ENCODE data around the gene AHNAK2.
"Not testable (repeated sequence)": the region's sequence is repeated elsewhere in the genome, so short reads cannot be mapped to it uniquely, and the experiment has no call there.

Gene AHNAK2

DNA sequence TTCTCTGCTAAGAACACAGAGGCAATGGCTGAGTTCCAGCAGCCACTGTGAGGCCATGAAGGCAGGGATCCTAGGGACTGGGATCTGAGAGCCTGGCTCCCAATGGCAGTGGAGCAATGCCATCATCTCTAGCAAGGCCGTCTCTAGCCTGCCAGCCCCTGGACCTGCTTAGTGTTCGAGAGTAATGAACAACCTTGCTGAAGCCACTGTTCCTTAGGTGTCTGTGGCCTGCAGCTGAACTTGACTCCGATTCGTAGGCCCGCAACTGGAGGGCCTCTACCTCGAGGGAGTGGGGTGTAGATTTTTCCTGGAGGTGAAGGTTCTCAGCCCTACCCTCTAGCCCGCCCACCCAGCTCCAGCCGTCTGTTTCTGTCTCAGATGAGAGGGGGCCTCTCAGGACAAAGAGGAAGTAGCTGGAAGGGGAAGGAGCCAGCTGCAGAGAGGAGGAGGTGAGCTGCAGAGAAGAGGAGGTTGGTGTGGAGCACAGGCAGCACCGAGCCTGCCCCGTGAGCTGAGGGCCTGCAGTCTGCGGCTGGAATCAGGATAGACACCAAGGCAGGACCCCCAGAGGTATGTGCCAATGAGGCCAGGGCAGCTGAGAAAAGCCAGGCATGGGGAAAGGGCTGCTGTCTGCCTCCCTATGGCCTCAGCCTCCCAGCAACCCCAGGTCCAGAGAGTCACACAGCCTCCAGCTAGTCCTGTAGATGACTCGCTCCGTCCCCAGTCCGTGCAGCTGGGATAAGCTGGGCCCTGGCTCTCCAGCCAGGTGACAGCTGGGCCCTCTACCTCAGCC is 53.6 kb downstream of the AHNAK2 start, which contains the start of gene PLD4:
PLD4 (plus strand) TSS at position 459 of the 793 bp plus-strand sequence. CDS start 2,262 bp downstream, outside the sequence.
- DNase-seq, result no peak

DNA sequence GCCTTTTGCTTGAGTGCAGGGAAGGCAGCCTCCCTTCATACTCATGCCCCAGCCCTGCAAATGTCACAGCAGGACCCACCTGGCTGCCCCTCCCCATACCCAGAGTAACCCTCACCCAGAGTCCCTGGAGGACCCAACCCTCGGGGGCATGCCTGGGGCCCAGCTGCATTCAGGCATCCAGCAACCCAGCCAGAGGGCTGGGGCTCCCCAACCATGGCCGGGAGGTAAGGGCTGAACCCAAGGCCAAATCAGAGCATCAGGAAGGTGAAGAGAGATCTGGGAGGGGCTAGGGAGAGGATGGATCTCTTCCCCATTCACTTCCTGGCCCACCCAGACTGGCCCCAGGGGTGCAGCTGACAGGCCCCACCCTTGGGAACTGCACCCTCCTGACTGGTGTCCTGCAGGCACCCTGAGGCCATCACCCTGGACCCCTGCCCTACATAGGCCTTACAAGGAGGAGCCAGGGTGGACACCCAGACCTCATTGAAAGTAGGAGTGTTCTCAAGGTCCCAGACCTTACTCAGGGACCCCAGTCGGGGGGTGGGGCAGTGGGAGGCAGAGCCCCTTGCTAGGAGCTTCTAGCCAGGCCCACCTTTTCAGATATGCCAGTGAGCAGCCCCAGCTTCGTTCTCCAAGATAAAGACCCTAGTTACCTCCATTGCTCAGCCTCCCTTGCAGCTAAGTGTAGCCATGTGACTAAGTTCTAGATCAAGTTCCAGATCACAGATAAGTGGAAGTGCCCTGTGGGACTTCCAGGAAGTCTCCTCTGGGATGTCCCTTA is 54.3 kb downstream of the AHNAK2 start:
- no peak for DNase-seq

DNA sequence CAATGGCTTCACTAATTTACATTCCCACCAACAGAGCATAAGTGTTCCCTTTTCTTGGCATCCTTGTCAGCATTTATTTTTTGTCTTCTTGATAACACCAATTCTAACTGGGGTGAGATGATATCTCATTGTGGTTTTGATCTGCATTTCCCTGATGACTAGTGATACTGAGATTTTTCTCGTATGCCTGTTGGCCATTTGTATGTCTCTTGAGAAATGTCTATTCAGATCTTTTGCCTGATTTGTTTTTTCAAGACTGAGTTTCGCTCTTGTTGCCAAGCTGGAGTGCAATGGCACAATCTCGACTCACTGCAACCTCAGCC is 58.2 kb downstream of the AHNAK2 start:
- no peak for DNase-seq

DNA sequence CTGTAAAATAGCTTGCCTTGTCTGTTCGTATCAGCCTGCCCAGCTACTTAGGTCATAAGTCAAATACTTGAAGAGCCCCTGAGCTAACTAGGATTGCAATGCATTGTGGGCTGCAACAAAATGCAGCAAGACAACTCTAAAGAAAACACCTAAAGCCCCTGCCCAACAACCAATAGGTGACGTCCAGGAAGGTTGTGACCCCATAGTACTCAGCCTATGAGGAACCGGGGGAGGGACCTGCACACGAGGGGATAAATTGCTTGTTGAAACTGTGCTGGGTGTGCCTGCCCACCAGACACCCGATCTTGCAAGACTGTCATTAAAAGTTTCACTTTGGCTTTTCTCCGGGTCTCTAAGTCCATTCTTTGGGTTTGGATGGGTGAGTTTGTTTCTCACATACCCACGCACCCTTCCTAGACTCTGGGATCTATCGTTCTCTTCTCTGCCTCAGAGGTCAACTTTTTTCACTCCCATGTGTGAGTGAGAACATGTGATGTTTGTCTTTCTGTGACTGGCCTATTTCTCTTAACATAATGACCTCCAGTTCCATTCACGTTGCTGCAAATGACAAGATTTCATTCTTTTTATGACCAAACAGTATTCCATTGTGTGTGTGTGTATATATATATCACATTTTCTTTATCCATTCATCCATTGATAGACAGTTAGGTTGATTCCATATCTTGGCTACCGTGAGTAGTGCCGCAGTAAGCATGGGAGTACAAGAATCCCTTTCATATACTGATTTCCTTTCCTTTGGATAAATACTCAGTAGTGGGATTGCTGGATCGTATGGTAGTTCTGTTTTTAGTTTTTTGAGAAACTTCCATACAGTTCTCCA is 58.8 kb downstream of the AHNAK2 start:
- DNase-seq, result not testable (repeated sequence)

DNA sequence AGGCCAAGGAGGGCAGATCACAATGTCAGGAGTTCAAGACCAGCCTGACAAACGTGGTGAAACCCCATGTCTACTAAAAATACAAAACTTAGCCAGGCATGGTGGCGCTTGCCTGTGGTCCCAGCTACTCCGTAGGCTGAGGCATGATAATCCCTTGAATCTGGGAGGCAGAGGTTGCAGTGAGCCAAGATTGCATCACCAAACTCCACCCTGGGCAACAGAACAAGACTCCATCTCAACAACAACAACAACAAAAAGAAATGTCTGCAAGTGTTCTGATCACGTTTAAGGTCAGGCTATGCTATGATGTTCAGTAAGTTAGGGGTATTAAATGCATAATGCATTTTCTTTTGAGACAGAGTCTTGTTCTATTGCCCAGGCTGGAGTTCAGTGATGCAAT is 60.2 kb downstream of the AHNAK2 start:
- DNase-seq, result no peak

DNA sequence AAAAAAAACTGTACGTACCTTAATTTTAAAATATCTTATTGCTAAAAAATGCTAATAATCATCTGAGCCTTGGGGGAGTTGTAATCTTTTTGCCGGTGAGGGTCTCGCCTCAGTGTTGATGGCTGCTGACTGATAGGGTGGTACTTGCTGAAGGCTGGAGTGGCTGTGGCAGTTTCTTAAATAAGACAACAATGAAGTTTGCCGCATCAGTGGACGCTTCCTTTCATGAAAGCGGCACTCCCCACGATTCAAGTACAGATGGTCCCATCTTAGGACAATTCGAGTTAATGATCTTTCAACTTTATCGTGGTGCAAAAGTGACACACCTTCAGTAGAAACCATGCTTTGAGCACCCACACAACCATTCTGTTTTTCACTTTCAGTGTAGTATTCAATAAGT is 61.1 kb downstream of the AHNAK2 start:
- no peak for DNase-seq

DNA sequence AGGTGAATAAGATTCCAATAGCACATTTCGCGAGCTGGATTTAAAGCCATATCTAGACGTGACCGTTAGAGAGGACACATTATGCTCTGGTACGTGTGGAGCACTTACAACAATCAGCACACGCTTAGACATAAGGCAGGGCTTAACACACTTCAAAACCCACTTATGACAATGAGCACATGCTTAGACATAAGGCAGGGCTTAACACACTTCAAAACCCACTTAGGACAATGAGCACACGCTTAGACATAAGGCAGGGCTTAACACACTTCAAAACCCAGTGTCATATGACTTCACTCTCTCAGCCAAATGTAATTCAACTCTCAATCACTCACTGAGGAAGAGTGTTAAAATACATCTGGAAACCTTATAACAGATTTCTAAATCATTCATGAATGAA is 64.7 kb downstream of the AHNAK2 start:
- no peak for DNase-seq

DNA sequence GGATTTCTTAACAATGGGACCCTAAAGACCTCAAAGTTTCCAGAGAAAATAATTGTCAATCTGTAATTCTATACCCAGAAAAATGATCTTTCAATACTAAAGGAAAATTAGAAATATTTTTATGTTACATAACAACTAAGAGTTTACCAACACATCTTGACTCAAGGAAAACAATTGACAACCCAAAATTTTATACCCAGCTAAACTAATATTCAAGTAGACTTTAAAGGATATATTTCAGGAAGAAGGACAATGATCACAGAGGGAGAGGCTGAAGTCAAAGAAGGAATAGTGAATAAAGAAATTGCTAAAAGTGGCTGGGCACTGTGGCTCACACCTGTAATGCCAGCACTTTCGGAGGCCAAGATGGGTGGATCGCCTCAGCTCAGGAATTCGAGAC is 66.1 kb downstream of the AHNAK2 start:
- DNase-seq, result no peak

DNA sequence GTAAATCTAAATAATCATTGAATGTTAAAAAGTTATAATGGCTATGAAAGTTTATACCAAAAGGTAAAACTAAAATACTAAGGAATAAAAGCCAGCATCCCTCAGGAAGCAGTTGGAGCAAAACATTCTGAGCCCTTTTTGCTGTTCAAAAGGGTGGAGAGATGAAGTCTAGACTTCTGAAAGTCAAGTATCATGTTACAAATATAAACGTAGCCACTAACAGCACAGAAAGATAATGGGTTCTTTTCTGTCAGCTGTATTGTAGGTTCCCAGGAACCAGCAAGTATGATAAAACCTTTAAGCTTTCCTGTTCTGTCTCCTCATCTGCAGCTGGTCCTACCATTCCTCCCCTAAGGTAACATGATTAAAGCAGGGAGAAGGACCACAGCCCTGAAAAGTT is 69.9 kb downstream of the AHNAK2 start:
- DNase-seq, result no peak

DNA sequence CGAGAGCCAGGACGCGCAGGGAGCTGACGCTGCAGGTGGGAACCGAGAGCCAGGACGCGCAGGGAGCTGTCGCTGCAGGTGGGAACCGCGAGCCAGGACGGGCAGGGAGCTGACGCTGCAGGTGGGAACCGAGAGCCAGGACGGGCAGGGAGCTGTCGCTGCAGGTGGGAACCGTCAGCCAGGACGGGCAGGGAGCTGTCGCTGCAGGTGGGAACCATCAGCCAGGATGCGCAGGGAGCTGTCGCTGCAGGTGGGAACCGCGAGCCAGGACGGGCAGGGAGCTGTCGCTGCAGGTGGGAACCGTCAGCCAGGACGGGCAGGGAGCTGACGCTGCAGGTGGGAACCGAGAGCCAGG is 72.6 kb downstream of the AHNAK2 start:
- DNase-seq, result not testable (repeated sequence)

DNA sequence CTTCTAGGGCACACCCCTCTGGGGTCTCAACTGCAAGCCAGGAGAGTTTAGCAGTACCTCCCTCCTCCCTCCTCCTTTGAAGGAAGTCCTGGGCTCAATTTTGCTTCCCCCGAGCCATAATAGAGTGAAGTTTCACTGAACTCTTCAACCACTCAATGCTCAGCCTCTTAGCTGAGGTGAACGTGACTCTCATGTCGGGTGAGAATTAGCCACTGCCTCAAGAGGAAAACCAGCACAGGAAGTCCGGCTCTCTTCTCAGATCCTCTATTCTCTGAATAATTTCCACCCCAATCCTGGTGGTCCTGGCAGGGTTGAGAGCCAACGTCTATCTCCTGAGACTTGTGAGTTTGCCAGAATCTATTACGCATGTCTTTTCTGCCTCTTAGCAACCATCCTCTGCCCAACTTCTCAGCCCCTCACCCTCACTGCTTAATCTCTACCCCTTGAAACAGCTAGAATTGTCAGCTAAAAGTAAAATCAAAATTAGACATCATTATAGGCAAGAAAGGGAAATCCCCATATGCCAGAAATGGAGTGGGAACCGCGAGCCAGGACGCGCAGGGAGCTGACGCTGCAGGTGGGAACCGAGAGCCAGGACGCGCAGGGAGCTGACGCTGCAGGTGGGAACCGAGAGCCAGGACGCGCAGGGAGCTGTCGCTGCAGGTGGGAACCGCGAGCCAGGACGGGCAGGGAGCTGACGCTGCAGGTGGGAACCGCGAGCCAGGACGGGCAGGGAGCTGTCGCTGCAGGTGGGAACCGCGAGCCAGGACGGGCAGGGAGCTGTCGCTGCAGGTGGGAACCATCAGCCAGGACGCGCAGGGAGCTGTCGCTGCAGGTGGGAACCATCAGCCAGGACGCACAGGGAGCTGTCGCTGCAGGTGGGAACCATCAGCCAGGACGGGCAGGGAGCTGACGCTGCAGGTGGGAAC is 73.3 kb downstream of the AHNAK2 start:
- DNase-seq, result not testable (repeated sequence)

DNA sequence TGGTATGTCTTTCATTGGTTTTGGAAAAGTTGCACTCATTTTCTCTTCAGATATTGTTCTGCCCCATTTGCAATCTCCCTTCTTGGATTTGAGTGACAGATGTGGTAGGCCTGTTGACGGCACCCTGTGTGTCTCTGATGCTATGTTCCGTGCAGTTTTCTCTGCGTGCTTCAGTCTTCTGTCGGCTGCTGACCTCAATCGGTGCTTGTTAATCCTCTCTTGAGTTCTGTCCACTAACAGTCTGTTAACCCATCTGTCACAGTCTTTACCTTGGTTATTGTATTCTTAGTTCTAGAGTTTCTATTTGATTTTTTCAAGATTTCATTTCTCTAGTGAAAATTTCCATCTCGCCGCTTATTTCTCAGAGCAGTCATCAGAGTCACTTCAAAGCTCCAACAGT is 74.2 kb downstream of the AHNAK2 start:
- DNase-seq, result no peak

DNA sequence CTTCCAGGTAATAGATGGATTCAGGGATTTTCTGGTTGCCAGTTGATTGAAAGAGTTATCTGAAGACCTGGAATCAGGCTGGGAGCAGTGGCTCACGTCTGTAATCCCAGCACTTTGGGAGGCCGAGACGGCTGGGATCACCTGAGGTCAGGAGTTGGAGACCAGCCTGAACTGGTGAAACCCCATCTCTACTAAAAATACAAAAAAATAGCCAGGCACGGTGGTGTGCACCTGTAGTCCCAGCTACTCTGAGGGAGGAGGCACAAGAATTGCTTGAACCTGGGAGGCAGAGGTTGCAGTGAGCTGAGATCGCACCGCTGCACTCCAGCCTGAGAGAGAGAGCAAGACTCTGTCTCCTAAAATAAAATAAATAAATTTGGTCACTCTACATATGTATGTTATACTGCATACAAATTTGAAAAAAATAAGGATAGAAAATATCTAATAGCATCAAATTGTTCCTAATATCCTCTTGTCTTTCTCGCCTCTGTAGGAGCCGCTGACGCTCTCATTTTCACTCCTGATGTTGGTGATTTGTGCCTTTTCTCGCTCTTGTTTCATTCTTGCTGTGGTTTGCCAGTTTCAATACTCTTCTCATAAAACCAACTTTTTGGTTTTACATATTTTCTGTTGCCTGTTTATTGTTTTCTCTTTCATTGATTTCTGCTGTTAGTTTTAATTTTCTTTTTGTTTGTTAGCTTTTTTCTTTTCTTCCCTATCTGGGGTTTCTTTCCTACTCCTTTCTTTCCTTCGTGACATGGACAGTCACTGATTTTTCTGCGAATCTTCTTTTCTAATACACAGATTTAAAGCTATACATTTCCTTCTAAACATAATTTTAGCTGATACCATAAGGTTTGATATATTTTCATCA is 77.3 kb downstream of the AHNAK2 start:
- DNase-seq, result no peak

DNA sequence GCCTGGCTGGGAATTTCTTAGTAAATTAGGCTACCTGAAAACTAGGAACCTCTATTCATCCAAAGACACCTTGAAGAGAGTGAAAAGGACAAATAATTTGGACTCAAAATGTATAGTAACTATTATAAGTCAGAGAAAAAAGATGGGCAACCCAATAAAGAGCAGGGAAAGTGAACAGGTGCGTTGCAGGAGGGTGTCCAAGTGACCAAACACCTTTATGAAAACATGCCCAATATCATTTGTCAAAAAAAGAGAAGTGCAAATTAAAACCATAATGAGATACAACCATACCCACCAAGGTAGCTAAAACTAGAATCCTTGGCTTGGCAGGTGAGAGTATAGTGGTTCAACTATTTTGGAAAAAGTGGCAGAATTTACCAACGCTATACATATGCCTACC is 78.4 kb downstream of the AHNAK2 start:
- no peak for DNase-seq

DNA sequence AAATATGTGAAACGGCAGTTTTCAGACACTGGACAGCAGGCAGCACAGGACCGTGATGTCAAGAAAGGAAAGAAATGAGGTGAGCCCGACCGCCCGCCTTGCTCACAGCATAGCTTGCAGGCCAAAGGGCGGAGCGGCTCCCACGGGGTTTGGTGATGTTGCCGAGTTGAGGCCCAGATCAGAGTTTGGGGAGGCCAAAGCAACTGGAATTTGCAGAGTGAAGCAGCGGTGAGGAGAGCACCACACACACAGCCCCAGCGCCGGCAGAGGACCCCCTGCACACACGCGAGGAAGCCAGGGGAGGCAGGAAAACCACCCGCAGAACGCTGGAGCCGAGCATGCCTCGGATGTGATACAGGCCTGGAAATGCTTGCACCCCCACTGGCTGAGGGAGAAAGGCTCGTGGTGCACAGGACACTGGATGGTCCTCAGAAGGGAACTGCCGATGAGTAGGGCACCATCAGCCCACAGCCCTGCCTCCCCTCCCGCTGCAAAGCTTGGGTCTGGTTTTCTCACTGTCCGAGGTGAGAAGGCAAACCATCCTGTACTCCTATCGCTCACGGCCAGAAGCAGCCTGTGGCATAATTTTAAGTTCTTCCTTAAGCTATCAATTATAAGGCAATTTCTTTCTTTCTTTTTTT is 79.2 kb downstream of the AHNAK2 start:
- no peak for DNase-seq

DNA sequence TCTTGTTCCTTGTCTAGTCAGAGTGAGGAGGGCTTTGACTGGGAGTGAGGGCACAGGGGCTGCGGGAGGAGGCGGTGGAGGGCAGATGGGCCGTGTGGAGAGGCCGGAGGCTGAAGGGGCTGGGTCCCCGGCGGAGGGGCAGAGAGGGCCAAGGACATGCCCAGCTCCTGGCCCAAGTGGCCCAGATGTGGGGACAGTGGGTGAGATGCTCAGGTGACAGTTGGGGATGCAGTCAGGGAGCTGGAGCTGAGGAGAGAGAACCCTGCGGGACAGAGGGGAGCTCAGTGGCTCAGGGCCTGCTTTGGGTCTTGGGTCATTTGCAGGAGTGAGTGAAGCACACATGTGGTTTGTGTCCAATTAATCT is 80.0 kb downstream of the AHNAK2 start:
- no peak for DNase-seq

DNA sequence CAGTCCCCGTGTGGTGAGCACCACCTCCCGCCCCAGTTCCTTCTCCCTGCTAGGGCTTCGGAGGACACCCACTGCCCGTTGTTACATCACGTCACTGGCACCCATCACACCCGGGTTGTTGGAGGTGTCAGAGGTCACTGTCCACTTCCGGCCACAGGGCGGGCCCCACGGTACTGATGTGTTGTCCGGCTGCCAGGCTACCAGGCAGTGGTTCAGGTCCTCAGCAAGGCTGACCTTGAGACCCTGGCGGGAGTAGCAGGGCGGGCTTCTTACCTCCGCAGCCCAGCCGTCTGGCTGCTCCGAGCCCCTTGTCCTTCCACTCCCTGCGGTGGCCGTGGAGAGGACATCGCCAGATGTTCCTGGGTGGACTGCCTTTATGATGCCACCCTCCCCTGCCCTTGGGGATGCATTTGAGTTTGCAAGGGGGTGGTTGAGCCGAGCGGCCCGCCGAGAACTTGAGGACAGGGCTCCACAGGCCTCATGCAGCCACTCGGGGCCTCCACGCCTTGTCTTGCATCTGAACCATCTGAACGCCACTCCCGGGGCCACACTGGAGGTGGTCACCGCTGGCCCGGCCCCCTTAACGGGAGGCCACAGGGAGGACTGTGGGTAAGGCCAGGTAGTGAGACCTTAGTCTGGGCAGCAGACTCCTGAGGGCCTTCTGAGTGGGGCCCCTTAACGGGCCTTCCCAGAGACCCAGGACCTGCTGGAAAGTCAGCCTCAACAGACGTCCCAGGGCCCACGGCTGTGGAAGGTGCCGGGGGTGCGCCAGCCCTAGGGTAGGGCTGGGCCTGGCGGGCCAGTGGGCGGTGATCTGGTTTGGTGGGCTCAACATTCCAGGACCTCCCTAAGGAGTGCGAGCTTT is 80.6 kb downstream of the AHNAK2 start:
- DNase-seq, result no peak

DNA sequence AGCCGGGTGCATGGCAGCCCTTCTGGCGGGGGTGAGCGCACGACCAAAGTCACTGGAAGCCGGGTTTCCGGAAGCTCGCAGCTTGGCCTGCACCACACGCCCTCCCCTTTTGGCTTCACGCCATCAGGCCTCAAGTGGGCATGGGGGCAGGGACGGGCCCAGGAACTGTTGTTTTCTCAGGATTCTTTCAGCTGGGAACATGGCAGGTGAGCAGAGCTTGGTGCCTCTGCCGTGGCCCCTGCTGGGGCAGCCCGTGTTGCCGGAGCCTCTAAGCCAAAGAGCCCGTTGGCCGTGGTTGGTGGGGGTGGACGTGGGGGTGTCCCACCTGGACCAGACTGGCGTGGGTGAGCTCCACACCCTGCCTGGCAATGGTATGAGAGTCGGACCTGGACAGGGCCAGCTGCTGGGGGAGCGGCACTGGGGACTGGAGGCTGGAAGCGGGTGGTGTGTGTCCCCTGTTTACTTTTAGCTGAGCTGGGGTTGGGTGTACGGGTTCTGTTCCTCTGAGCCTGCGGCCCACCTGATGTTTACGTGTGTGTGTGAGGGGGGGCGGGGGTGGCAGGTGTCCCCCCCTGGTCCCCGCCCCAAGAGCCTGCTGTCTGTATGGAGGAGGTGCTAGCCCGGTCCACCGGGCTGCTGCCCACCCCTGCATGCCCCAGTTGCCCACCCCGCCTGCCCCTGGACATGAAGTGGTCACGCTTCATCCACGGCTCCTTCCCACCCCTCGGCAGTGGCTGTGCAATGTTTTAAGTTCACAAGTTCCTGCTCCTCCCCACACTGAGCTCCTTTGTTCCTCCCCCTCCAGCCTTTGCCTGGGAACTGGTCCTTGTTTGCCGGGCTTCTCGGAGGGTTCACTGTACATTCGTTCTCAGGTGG is 82.2 kb downstream of the AHNAK2 start:
- no peak for DNase-seq

DNA sequence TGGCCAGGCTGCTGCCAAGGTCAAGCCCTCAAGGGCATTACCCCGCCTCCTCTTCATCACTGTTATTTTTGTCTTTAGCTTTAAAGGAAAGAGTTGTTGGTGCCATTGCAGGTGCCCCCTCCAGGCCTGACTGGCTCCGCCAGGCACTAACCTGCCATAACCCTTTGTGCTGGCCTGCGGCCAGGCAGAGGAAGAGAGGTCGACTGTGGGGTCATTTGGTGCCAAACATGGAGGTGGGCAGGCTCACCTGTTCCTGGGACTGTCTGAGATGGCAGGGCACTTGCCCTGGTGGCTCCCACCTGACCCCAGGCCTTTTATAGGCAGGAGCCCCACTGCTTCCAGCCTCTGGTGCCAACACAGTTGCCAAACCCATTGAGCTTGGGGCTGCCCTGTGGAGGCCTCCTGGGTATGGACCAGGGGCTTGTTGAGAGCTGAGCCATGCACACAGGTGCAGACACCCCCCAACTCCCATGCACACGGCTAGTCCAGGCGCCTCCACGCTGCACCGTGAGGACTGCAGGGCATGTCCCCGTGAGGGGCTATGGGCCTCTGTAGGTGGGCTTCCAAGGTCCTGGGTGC is 82.9 kb downstream of the AHNAK2 start:
- DNase-seq, result no peak

Data from activated T-cell treated with anti-CD3 and anti-CD28 coated beads, Interleukin-2, amount 50 U/mL, for 1 hour (primary cell).